Activated CD8-positive, alpha-beta memory T cell treated with anti-CD3 and anti-CD28 coated beads, Interleukin-2, amount 50 U/mL, for 24 hours (primary cell): ENCODE results near the gene RPS14.

Experiments
- DNase-seq: peaks from one replicate; pipeline ENCODE4 v3.0.0-alpha.2; 2020; ENCODE audit errors: extremely low read depth

Gene RPS14

GRCh38 chr5:150413176-150413901 is 36.2 kb downstream of the RPS14 start:
- DNase-seq, result no peak

DNA sequence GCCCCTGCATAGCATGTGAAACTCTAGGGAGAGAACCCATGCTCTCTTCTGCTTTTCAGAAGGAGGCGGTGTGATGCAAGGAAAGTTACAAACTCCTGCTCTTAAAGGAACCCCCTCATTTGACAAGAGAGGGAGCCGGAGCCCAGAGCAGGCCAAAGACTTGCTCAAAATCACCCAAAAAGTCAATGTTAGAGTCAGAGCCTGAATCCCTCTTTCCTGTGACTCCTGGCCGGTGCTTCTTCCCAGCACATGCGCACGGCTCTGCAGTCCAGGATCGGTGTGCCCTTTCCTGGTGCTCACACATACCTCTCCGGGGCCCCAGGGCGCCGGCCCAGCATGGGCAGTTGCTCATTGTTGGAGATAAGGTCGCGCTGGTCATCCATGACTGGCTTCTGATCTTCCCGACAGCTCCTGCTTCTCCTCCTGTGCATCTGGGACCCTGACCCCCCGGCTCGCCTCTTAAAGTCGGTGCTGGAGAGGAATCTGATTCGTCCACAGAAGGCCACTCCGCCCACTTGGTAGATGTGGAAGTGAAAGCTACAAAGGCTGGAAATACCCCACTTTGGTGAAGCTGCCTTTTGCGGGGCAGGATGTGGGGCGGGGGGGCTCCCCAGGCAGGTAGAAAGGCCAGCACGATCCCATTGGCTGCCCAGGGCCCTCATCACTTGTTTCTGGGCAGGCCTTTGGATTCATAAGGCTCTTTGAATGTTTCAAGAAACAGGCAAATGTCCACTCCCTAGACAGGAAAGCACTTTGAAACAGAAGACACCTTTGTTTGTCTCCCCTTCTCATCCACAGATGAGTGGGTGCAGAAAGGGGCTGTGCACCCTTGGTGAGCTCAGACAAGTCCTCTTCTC is 37.0 kb downstream of the RPS14 start, which contains the start of gene CD74:
Gene CD74 (minus strand): TSS at position 592 of the 857 bp plus-strand sequence. CDS start 161 bp downstream, at position 431.
- peak; percentile 81 for DNase-seq

GRCh38 chr5:150411245-150411979 is 38.1 kb downstream of the RPS14 start:
- DNase-seq, result no peak

DNA sequence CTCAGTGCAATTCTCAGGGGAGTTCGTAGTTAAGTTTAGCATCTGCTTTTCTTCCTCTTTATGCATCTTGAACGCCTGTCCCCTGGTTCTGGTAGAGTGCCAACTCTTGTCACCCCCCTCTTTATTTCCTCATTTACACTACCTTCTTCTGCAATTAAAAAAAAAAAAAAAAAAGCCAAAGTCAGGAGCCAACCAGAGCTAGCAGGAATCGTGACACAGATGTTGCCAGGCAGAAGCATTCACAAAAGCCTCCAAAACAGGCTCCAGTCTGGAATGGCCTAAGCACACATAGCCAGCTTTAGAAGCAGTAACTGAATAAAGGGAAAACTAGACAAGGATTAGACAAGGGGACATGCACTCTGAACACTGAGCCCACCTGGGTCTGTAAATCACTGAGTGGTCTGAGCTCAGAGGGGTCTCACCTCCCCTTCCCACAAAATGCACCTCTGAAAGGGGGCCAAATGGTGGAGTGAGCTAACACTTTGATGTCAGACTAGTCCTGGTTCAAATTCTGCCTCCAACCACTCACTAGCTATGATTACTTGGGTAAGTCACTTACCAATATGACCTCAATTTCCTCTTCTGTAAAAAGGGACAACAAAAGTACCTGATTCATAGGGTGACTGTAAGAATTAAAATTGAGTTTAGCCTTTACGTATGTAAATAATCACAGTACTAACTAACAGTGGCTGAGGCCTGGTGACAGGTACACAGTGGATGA is 38.9 kb downstream of the RPS14 start:
- no peak for DNase-seq

DNA sequence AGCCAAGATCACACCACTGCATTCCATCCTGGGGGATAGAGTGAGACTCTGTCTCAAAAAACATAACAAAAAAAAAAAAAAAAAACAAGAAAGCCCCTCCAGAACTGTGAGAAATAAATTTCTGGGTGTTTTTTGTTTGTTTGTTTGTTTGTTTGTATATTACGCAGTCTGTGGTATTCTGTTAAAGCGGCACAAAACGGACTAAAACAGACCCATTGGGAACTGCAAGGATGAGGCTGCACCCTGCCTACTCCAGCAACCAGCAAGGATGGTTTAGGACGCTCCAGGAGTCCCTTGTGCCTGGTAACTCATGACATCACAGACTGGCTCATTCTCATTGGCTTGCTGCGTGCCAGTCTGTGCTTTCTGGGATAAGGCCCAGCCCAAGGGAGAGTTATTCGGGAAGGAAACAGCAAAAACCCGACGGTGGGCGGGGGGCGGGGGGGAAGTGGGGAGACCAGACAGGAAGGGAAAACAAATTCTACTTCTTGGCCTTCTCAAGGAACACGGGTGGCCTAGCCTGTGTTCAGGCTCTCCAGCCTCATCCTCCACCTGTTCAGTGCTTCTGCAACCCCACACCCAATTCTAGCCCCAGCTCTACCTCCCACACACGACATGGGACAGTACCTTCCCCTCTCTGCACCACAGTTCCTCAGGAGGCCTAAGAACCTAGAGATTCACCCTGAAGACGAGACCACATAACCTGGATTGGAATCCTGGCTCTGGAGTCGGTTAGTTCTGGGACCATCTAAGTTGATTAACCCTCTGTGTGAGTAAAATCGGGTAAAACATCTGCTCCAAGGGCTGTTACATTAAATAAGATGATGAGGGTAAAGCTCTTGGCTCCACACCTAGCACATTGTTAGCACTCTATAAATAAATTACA is 39.7 kb downstream of the RPS14 start:
- DNase-seq, result no peak

- no peak for DNase-seq
Measured at GRCh38 chr5:150408231-150408943, 41.2 kb downstream of the RPS14 start.

DNA sequence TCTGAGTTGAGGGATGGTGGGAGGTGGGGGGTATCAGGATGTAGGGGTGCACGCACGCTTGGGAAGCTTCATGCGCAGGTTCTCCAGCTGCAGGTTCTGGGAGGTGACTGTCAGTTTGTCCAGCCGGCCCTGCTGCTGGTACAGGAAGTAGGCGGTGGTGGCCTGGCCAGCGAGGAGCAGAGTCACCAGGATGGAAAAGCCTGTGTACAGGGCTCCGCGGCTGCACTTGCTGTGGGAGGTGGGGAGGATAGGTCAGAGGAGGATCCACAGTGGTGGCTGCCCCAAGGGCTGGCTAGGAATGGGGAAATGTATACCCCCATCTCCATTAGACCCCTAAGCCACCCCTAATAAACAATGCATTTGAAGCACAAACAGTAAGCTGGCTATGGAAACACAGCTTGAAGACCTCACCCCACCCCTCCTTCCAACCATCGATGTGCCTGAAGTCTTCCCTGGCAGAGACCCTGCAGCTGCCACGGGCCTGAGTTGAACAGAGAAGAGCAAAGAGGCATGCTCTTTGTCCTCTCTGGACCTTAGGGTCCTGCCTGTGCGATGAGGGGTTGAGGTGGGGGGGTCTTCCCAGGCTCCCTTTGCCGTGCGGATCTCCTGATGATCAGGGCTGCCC is 42.3 kb downstream of the RPS14 start:
- no peak for DNase-seq

- DNase-seq, result no peak
Measured at GRCh38 chr5:150406723-150407095, 42.8 kb downstream of the RPS14 start.

- no peak for DNase-seq
Measured at GRCh38 chr5:150406103-150406722, 43.3 kb downstream of the RPS14 start.

- no peak for DNase-seq
Measured at GRCh38 chr5:150404941-150405816, 44.4 kb downstream of the RPS14 start.

DNA sequence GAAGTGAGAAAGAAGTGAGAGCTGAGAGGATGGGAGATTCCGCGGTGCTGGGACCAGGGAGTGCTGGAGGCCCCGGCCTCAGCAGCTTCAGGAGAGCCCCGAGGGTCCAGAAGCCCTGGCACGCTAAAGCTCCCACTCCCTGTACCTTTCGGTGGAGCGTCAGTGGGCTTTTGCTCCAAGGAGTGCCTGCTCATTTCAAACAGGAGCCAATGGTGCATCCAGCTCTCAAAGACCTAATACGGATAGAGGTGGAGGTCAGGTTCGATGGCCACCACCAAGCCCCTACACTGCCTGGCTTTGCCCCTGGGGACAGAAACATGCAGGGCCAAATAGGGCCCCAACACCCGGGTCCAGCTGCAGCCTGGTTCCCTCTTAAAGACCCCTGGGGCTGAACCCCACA is 45.0 kb downstream of the RPS14 start:
- no peak for DNase-seq

- DNase-seq, result no peak
Measured at GRCh38 chr5:150404121-150404520, 45.4 kb downstream of the RPS14 start.

DNA sequence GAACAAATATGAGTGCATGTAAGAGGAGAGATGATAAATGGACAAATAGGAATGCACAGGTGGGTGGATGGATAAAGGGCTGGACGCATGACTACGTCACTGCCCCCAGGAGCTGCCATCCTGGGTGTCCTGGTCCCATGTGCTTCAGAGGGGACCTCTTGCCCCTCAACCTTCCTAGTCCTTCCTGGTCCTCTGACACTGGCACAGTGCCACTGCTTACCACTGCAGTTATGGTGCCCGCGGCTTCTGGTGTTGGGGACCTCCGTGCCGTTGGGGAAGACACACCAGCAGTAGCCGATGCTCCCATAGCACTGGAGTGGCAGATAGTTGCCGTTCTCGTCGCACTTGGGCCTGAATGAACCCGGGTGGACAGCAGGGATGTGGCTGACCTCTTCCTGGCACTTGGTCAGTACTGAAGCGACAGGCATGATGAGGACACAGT is 46.6 kb downstream of the RPS14 start:
- DNase-seq, result no peak

DNA sequence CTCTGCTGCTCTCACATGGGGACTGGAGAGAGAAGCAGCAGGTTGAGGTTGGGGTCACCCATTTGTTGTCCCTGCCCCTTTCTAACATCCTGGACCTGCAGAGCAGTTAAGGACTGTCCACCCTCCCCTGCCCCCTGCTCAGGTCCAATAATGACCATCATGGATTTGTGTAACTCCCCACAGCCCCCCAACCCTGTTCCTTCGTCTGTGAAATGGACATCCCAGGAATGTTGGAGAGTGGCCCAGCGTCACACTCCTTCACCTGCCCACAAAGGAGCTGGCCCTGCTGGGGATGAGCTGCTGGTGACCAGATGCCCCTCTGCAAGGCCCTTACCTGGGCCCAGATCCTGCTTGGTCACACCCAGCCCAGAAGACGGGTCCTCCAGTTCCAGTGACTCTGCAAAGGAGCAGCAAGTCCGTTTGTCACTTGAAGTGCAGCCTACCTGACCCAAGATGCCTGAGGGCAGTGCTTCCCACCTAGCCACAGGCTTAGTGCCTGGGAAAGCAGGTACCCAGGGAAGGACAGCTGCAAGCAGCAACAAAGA is 47.2 kb downstream of the RPS14 start:
- DNase-seq, result no peak

GRCh38 chr5:150401376-150402228 is 47.9 kb downstream of the RPS14 start:
- no peak for DNase-seq

DNA sequence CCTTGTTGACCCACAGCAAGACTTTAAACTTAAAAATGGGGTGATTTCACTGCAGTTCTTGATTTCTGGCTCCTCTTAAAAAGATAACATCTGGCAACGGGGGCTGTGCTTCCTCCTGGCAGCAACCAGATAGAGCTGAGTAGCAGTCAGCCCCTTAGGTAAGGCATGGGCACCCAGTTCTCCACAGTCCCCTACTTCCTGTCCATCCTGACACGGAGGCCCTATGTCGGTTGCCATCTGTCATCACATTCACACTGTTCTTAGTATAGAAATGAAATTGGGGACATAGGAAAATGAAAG is 48.5 kb downstream of the RPS14 start:
- DNase-seq, result no peak
